KMS-11 (cell line): ENCODE data around the gene ULK2.

ENCODE experiments used
- H2AFZ ChIP-seq: fragments of 200-600 bp; sonication (generic); 2 replicates; pipeline ENCODE4 v1.6.1; 2016; ENCODE audit warnings: antibody characterized with exemption, mixed run types, low read depth
- H3K27ac ChIP-seq: fragments of 200-600 bp; sonication (generic); 2 replicates; pipeline ENCODE4 v1.6.1; 2016; ENCODE audit warnings: mild to moderate bottlenecking, mixed run types
- H3K27me3 ChIP-seq: fragments of 200-600 bp; sonication (generic); 2 replicates; pipeline ENCODE4 v1.6.1; 2017; ENCODE audit warnings: mild to moderate bottlenecking, low read depth, mixed run types, moderate library complexity; ENCODE audit not compliant: insufficient read depth
- H3K36me3 ChIP-seq: fragments of 200-600 bp; sonication (generic); 2 replicates; pipeline ENCODE4 v1.6.1; 2017; ENCODE audit warnings: mild to moderate bottlenecking, mixed run types; ENCODE audit not compliant: insufficient read depth
- H3K4me1 ChIP-seq: fragments of 200-600 bp; sonication (generic); 2 replicates; pipeline ENCODE4 v1.6.1; 2016; ENCODE audit warnings: mild to moderate bottlenecking, low read depth, mixed run types; ENCODE audit not compliant: poor library complexity, severe bottlenecking
- H3K4me2 ChIP-seq: fragments of 200-600 bp; sonication (generic); 2 replicates; pipeline ENCODE4 v1.7.0; 2016; ENCODE audit warnings: mild to moderate bottlenecking, mixed run types
- H3K4me3 ChIP-seq: fragments of 200-600 bp; sonication (generic); IDR thresholded peaks from 2 replicates; pipeline ENCODE4 v1.6.1; 2017; ENCODE audit warnings: low read depth, low read length, mixed read lengths; ENCODE audit not compliant: insufficient read depth
- H3K79me2 ChIP-seq: fragments of 200-600 bp; sonication (generic); 2 replicates; pipeline ENCODE4 v1.6.1; 2016; ENCODE audit warnings: low read depth, mixed run types; ENCODE audit not compliant: insufficient read depth
- H3K9ac ChIP-seq: fragments of 200-600 bp; sonication (generic); 2 replicates; pipeline ENCODE4 v1.6.1; 2016; ENCODE audit warnings: mild to moderate bottlenecking, mixed run types
- H4K20me1 ChIP-seq: fragments of 200-600 bp; sonication (generic); 2 replicates; pipeline ENCODE4 v1.6.1; 2016; ENCODE audit warnings: mild to moderate bottlenecking, mixed run types; ENCODE audit not compliant: insufficient read depth
- CTCF ChIP-seq: fragments of 200-600 bp; sonication (generic); conservative IDR thresholded peaks from 2 replicates; pipeline ENCODE4 v1.6.1; 2017; ENCODE audit warnings: low read depth, mild to moderate bottlenecking, antibody characterized with exemption, low read length, moderate library complexity, mixed read lengths

The ULK2 gene

GRCh38 chr17:19799796-19800195, 67.9 kb downstream of the ULK2 start:
- Histone ChIP-seq H3K27ac (no peak overlapping the region), H3K27me3 (no peaks in the 10 kb centered on the region), H2AFZ (no peak overlapping the region), H4K20me1 (no peaks in the 10 kb centered on the region), H3K4me3 (no peak overlapping the region), H3K4me1 (peaks cover 4% of the 10 kb centered on the region), H3K9ac (no peak overlapping the region), H3K4me2 (no peak overlapping the region), H3K79me2 (no peaks in the 10 kb centered on the region), H3K36me3 (no peaks in the 10 kb centered on the region)
- no peak for TF ChIP-seq CTCF

GRCh38 chr17:19796457-19796856, 71.3 kb downstream of the ULK2 start:
- Histone ChIP-seq H3K27me3 (no peaks in the 10 kb centered on the region), H3K79me2 (no peaks in the 10 kb centered on the region), H3K4me1 (peaks cover 4% of the 10 kb centered on the region), H3K4me3 (no peak overlapping the region), H3K9ac (no peak overlapping the region), H2AFZ (no peak overlapping the region), H4K20me1 (no peaks in the 10 kb centered on the region), H3K4me2 (no peak overlapping the region), H3K27ac (no peak overlapping the region), H3K36me3 (no peaks in the 10 kb centered on the region)
- TF ChIP-seq CTCF = no peak

- no peaks in the 10 kb centered on the region for H3K27me3 ChIP-seq
- no peak overlapping the region for H3K9ac ChIP-seq
- H2AFZ ChIP-seq = no peak overlapping the region
- no peaks in the 10 kb centered on the region for H3K4me1 ChIP-seq
- H4K20me1 ChIP-seq = no peaks in the 10 kb centered on the region
- TF ChIP-seq CTCF = no peak
- H3K4me2 ChIP-seq = no peak overlapping the region
- H3K27ac ChIP-seq = no peak overlapping the region
- H3K79me2 ChIP-seq = no peaks in the 10 kb centered on the region
- H3K4me3 ChIP-seq = no peak overlapping the region
- no peaks in the 10 kb centered on the region for H3K36me3 ChIP-seq
Measured at GRCh38 chr17:19791918-19792550, 75.7 kb downstream of the ULK2 start.

GRCh38 chr17:19787733-19788357, 79.9 kb downstream of the ULK2 start:
- no peak overlapping the region for H2AFZ ChIP-seq

More at GRCh38 chr17:19787733-19788357, 79.9 kb downstream of the ULK2 start:
- Histone ChIP-seq H3K36me3 (no peaks in the 10 kb centered on the region), H3K4me2 (no peak overlapping the region), H3K9ac (no peak overlapping the region), H3K4me3 (no peak overlapping the region), H4K20me1 (no peaks in the 10 kb centered on the region), H3K27ac (no peak overlapping the region), H3K4me1 (no peaks in the 10 kb centered on the region), H3K27me3 (no peaks in the 10 kb centered on the region), H3K79me2 (no peaks in the 10 kb centered on the region)
- TF ChIP-seq CTCF = no peak
